GM19468 (cell line): ENCODE results near the gene IGLL1.
"Not testable (repeated sequence)": the region's sequence is repeated elsewhere in the genome, so short reads cannot be mapped to it uniquely, and the experiment has no call there.

Experiments
- ATAC-seq: cut with Tn5 transposase; IDR thresholded peaks from one replicate; pipeline ENCODE4 v1.9.1; 2021; ENCODE audit warnings: mild to moderate bottlenecking, moderate library complexity, moderate number of reproducible peaks; ENCODE audit not compliant: unreplicated experiment; ENCODE audit errors: extremely low read depth

IGLL1 gene

DNA sequence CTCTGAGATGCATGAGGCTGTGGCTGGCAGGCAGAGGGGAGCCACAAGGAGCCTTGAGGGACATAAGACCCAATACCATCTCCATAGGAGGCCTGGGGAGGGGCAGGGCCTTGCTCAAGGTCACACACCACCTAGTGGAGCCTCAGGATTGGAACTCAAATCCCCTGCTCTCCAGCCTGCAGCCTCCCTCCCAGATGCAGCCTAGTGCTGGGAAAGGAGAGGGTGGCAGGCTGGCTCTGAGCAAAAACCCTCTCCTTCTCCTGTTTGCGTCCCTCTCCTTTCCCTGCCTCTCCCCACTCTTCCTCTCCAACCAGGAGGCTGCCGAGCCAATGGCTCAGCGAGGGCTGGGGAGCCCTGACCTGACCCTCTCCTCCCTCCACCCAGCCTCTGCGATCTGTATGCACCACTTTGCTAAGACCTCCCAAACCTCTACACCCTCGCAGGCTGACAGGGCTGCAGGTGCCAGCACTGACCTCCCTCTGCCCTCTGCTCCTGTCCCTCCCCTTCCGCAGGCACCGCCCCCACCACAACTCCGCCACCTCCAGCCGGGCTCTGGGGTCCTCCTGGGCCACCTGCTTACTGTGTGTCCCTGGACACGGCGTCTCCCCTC is 14.7 kb downstream of the IGLL1 start:
- ATAC-seq: no peak

DNA sequence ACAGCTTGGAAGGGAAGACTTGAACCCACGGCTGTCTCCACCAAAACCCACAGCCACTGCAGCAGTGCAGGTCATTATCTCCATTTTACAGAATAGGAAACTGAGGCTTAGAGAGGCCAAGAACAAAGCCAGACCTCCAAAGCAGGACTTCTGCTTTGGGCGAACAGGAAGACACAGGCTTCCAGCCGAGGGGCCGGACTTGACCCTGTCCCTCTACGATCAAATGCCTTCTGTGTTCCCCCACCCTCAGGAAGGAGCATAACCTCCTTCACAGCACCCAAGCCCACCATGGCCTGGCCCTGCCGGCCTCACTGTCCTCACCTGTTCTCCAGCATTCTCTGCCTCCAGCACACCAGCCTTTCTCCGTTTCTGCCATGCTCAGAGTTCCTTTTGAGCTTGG is 15.8 kb downstream of the IGLL1 start:
- no peak for ATAC-seq

DNA sequence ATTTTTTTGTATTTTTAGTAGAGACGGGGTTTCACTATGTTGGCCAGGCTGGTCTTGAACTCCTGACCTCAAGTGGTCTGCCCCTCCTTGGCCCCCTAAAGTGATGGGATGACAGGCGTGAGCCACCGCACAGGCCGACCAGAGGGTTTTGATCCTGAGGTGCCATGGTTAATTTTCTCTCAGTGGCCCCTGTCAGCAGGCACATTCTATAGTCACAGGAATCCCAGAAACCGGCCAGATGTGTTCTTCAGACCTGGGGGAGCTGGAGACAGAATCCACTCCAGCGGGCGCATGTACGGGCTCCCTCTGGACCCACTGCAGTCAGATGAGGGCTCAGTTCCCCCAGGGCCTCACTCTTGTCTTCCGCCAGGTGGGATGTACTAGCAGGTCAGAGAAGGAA is 17.0 kb downstream of the IGLL1 start:
- ATAC-seq: no peak

DNA sequence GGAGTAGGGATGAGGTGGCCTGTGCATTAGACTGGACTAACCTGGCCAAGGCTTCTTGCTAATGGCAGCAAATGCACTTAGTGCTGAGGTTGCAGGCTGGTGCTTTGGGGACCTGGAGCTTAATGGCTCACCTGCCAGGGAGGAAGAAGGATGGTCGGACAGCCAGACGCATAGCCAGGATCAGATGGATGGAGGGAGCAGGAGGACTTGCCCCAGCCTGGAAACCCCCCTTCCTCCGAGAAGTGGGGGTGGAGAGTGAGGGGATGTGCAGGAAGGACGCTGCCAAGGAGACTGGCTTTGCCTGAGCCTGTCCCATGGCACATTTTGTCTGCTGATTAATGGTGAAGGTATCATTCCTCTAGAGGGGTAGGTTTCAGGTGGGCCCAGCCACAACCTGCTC is 17.9 kb downstream of the IGLL1 start:
- no peak for ATAC-seq

- not testable (repeated sequence) for ATAC-seq
Observed at GRCh38 chr22:23561025-23561510, 19.0 kb downstream of the IGLL1 start.

- ATAC-seq: not testable (repeated sequence)
Observed at GRCh38 chr22:23560215-23560614, 19.9 kb downstream of the IGLL1 start.

GRCh38 chr22:23557467-23557866 is 22.6 kb downstream of the IGLL1 start:
- ATAC-seq: no peak

GRCh38 chr22:23557036-23557435 is 23.1 kb downstream of the IGLL1 start:
- no peak for ATAC-seq

DNA sequence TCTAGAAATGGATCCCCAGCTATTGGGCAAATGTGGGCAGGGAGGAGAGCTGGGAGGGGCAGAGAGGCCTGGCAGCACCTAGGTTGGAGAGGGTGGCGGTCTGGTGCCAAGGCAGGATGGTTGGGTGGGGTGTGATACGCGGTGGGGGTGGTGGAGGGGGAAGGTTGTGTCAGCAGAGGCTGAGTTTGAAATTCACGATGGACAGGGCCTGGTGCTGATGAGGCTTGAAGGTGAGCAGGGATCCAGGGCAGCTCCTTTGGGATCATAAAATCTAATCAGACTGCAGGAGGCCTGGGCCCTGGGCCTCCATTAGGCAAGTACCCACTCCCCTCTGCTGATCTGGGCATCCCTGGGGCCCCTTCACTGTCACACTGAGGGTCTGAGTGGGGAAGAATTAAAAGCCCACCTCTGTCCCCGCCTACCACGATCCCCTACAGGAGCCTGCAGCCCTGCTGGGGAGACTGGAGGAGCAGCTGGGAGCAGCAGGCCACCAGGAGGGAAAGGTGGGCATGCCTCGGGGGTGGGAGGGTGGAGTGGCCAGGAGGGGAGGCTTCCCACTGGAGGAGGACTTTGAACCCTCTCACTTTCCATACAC is 24.0 kb downstream of the IGLL1 start:
- no peak for ATAC-seq

- no peak for ATAC-seq
Observed at GRCh38 chr22:23555118-23555517, 25.0 kb downstream of the IGLL1 start.

GRCh38 chr22:23553924-23554870 is 25.9 kb downstream of the IGLL1 start:
- ATAC-seq: no peak

GRCh38 chr22:23553438-23553837 is 26.7 kb downstream of the IGLL1 start:
- no peak for ATAC-seq

GRCh38 chr22:23552573-23552972 is 27.5 kb downstream of the IGLL1 start:
- no peak for ATAC-seq

- no peak for ATAC-seq
Observed at GRCh38 chr22:23551385-23551784, 28.7 kb downstream of the IGLL1 start.

DNA sequence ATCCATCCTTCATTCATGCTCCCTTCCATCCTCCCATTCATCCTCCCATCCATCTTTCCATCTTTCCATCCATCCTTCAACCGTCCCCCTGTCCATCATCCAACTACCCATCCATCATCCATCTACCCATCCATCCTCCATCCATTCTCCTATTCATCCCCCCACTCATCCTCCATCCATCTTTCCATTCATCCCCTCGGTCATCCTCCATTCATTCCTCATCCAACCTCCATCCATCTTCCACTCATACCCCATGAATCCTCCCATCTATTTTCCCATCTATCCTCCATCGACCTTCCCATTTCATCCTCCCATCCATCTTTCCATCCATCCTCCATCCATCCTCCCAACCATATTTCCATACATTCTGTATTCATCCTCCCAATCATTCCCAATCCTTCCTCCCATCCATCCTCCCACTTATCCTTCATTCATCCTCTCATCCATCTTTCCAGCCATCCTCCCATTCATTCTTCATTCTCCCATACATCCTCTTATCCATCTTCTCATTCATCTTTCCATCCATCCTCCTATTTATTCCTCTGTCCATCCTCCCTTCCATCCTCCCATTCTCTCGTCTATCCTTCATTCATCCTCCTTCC is 29.9 kb downstream of the IGLL1 start:
- ATAC-seq: no peak

- ATAC-seq: no peak
Observed at GRCh38 chr22:23549198-23549595, 30.9 kb downstream of the IGLL1 start.

- no peak for ATAC-seq
Observed at GRCh38 chr22:23548501-23549197, 31.4 kb downstream of the IGLL1 start.

DNA sequence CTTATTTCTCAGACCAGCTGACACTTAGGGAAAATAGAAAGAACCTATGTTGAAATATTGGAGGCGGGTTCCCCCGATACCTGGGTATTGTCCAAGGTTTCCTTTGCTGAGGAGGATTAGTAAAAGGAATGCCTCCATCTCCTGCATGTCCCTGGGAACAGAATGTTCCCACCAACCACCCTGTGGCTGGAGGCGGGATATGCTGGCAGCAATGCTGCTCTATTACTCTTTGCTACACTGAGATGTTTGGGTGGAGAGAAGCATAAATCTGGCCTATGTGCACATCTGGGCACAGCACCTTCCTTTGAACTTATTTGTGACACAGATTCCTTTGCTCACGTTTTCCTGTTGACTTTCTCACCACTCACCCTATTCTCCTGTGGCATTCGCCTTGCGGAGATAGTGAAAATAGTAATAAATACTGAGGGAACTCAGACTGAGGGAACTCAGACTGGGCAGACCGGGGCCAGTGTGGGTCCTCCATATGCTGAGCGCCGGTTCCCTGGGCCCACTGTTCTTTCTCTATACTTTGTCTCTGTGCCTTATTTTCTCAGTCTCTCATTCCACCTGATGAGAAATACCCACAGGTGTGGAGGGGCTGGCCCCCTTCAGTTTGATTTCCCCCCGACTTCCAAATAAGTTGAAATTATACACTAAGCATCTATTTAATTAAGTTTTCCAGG is 32.1 kb downstream of the IGLL1 start:
- ATAC-seq: no peak

- not testable (repeated sequence) for ATAC-seq
Observed at GRCh38 chr22:23547382-23547781, 32.7 kb downstream of the IGLL1 start.
